Colon (tissue), 2 donors: ENCODE measurements around the gene COBLL1.

Experiments used
- FAIRE-seq: peaks from 2 replicates; lab custom pipeline; 2012; peaks lifted over from hg19 to GRCh38; lab: Jason Lieb, UNC
- donor health status: control.
- donor health status: control.

Gene COBLL1

GRCh38 chr2:164677271-164677670 lies 164.4 kb downstream of the COBLL1 start:
- FAIRE-seq = no peak

DNA sequence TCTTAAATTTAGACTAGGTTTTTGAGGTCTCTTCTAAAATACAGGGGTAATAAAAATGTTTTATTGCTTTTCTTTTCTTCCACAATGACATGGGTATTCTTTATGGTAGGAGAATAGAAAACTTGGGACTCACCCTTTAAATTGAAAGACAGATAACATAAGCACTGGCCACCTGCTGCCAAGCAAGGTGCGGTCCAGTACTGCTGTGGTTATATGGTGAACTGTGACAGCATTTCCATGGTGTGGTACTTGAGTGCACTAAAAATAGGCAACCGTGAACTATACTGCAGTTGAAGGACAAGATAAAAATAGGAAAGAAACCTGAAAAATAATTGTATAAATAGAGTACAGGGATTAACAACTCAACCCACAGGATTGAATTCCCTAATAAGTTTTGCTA lies 165.9 kb downstream of the COBLL1 start:
- no peak for FAIRE-seq

DNA sequence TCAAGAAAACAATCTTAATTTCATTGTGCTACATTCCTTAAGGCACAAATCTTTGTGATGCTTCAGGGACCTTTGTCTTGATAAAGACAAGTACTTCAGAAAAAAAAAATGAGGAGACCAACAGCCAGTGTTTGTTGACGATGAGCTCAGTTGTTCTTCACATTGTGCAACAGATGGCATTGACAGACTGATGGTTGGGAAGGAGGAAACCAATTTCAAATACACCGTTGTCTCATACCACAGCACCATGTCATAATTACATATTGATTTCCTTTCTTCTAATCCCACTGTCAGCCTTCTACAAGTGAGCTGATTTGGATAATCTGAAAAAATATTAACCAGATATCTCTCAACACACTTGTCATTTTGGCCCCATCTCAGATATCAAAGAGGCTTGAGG lies 166.6 kb downstream of the COBLL1 start:
- no peak for FAIRE-seq

- FAIRE-seq = no peak
These were observed 169.8 kb downstream of the COBLL1 start for GRCh38 chr2:164671664-164672396.

GRCh38 chr2:164669291-164669690 lies 172.3 kb downstream of the COBLL1 start:
- no peak for FAIRE-seq

GRCh38 chr2:164667566-164667965 lies 174.1 kb downstream of the COBLL1 start:
- no peak for FAIRE-seq

DNA sequence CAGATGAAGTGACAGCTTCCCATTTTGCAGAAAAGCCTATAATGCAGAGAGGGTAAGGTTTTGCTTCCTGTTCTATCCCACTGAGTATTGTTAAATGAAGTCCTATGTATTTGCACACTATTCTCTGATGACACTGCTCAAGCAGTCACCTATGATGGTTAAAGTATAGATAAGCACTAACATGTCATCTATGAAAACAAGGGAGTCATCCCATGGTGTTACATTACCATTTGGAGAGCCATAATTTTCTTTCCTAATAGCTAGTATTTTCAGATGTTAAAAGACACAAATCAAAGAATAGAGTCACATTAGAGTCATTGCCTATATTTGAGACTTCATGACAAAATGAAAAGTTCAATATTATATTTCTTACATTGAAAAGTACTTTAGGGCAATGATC lies 177.6 kb downstream of the COBLL1 start:
- FAIRE-seq = no peak

GRCh38 chr2:164662868-164663631 lies 178.6 kb downstream of the COBLL1 start:
- FAIRE-seq = no peak

DNA sequence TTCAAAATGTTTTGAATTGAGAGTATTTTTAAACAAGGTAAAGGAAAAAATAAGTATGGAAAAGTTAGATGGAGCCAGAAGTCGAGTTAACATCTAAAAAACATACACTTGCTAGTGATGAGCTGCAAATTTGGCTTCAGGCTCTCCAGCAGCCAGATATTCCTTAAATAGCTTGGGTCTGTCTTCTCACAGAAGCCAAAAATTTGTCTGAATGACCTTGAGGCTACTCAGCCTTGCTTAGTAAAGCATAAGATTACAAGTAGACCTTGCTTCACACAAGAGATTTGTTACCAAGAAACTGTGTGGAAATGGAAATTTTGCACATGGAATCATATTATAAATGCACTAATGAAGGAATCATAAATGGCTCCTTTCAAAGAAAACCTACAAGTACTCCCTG lies 179.6 kb downstream of the COBLL1 start:
- no peak for FAIRE-seq

- FAIRE-seq = no peak
These were observed 180.3 kb downstream of the COBLL1 start for GRCh38 chr2:164661349-164661748.

GRCh38 chr2:164657129-164657528 lies 184.5 kb downstream of the COBLL1 start:
- FAIRE-seq = no peak

GRCh38 chr2:164655750-164656149 lies 185.9 kb downstream of the COBLL1 start:
- FAIRE-seq = no peak

- no peak for FAIRE-seq
These were observed 186.3 kb downstream of the COBLL1 start for GRCh38 chr2:164655336-164655735.

DNA sequence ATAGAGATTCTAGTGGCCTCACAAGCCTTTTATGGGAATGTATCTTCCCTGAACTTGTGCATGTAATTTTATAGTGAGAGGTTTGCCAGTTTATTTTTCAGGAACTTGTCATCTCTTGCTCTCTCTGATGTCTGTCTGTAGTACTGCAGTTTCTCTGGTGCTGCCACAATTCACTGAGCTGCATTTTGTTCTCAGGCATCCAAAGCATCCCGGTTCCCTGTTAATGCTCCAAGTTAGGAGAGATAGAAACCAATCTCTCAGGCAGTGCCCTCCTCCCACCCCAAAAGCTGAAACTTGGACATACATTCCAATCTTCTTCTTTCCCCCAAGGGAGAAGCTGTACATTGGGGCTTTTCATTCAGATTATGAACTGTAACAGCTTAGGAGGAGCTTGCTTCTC lies 190.3 kb downstream of the COBLL1 start:
- no peak for FAIRE-seq

- no peak for FAIRE-seq
These were observed 197.5 kb downstream of the COBLL1 start for GRCh38 chr2:164644036-164644700.

DNA sequence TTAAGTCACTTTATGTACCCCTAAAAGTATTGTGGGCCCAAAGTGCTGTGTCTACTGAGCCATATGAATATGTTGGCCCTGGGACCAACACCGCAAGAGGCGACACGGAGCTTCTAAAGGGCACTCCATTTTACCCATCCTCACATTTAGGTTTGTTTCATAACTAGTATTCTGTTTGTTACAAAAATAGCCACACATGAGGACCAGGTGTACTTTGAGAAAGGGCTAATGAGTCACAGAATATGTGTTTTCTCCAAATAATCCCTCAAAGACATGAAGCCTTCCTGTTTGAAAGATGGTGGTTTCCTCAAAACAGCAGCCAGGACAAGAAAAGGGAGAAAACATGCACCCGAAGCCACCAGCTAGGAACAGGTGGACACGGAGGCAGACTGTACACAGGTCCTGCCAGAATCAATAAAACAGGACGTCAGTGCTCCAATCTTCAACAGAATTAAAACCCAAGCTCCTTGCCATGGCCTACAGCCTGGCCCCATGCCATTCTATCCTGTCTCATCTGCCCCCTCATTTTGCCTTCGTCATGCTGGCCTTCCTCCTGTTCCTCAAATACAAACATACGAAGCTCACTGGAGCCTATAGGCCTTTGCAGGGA lies 198.6 kb downstream of the COBLL1 start:
- FAIRE-seq = no peak

GRCh38 chr2:164642268-164642667 lies 199.4 kb downstream of the COBLL1 start:
- FAIRE-seq = no peak
